Mesenchymal stem cell (in vitro differentiated cells and primary cell): ENCODE results near the gene VWA3A.
"Not testable (repeated sequence)": the region's sequence is repeated elsewhere in the genome, so short reads cannot be mapped to it uniquely, and the experiment has no call there.

ENCODE experiments used
- DNase-seq: peaks from one replicate; pipeline ENCODE4 v3.0.0-alpha.2; 2013
- H2AFZ ChIP-seq: one replicate; pipeline ENCODE4 v1.6.1; 2013; ENCODE audit warnings: low read depth, mild to moderate bottlenecking, control low read depth, inconsistent platforms, low read length, moderate library complexity
- H2AK5ac ChIP-seq: 2 replicates; pipeline ENCODE4 v1.6.1; 2013; ENCODE audit warnings: low read length, moderate library complexity, mild to moderate bottlenecking, inconsistent platforms; ENCODE audit not compliant: severe bottlenecking
- H2BK120ac ChIP-seq: one replicate; pipeline ENCODE4 v1.6.1; 2013; ENCODE audit warnings: low read depth, mild to moderate bottlenecking, inconsistent platforms, low read length, moderate library complexity
- H2BK12ac ChIP-seq, 2 experiments: one replicate each; pipeline ENCODE4 v1.6.1; 2013; ENCODE audit warnings: inconsistent platforms in 2 of 2, low read length in 2 of 2, mild to moderate bottlenecking in 2 of 2, moderate library complexity in 2 of 2, control low read depth in 1 of 2
- H2BK15ac ChIP-seq: one replicate; pipeline ENCODE4 v1.6.1; 2013; ENCODE audit warnings: mild to moderate bottlenecking, low read depth, inconsistent platforms; ENCODE audit not compliant: poor library complexity, severe bottlenecking
- H2BK5ac ChIP-seq: 2 replicates; pipeline ENCODE4 v1.6.1; 2013; ENCODE audit warnings: low read depth, mild to moderate bottlenecking, low read length, control low read depth, inconsistent platforms; ENCODE audit not compliant: poor library complexity, severe bottlenecking
- H3K14ac ChIP-seq, 2 experiments: one replicate each; pipeline ENCODE4 v1.6.1; 2013; ENCODE audit warnings: inconsistent platforms in 2 of 2, low read length in 2 of 2, control low read depth in 1 of 2, mild to moderate bottlenecking in 1 of 2, moderate library complexity in 1 of 2
- H3K18ac ChIP-seq, 2 experiments: one replicate each; pipeline ENCODE4 v1.6.1; 2013; ENCODE audit warnings: inconsistent platforms in 2 of 2, low read length in 2 of 2, control low read depth in 1 of 2, low read depth in 1 of 2, mild to moderate bottlenecking in 1 of 2
- H3K23ac ChIP-seq, 2 experiments: one replicate each; pipeline ENCODE4 v1.6.1; 2013; ENCODE audit warnings: inconsistent platforms in 2 of 2, low read length in 2 of 2, mild to moderate bottlenecking in 2 of 2, moderate library complexity in 2 of 2, control low read depth in 1 of 2
- H3K27ac ChIP-seq: 2 replicates; pipeline ENCODE4 v1.5.1; 2013; ENCODE audit warnings: mild to moderate bottlenecking, moderate library complexity, low read length, control low read depth, inconsistent platforms; ENCODE audit not compliant: poor library complexity, severe bottlenecking
- H3K27me3 ChIP-seq, 2 experiments: 2 replicates each; pipeline versions ENCODE4 v1.6.1 to v1.7.0; 2013; ENCODE audit warnings: low read length in 2 of 2, mild to moderate bottlenecking in 2 of 2, moderate library complexity in 2 of 2, control low read depth in 1 of 2, inconsistent platforms in 1 of 2; ENCODE audit not compliant: control insufficient read depth in 1 of 2, insufficient read depth in 1 of 2
- H3K36me3 ChIP-seq, 2 experiments: 2 replicates each; pipeline versions ENCODE4 v1.6.1 to v1.7.0; 2013; ENCODE audit warnings: low read length in 2 of 2, control low read depth in 1 of 2, inconsistent platforms in 1 of 2, low read depth in 1 of 2, mild to moderate bottlenecking in 1 of 2; ENCODE audit not compliant: insufficient read depth in 2 of 2, control insufficient read depth in 1 of 2
- H3K4ac ChIP-seq, 2 experiments: one replicate each; pipeline ENCODE4 v1.6.1; 2013; ENCODE audit warnings: inconsistent platforms in 2 of 2, low read length in 2 of 2, mild to moderate bottlenecking in 2 of 2, moderate library complexity in 2 of 2, control low read depth in 1 of 2, low read depth in 1 of 2
- H3K4me1 ChIP-seq: 2 replicates; pipeline ENCODE4 v1.6.1; 2013; ENCODE audit warnings: low read depth, low read length, control low read depth; ENCODE audit not compliant: control insufficient read depth, insufficient read depth
- H3K4me2 ChIP-seq: 2 replicates; pipeline ENCODE4 v1.6.1; 2013; ENCODE audit warnings: low read length, mild to moderate bottlenecking, inconsistent platforms; ENCODE audit not compliant: poor library complexity, severe bottlenecking
- H3K4me3 ChIP-seq, 2 experiments: 2 replicates each; pipeline versions ENCODE4 v1.5.1 to v1.7.0; 2013; ENCODE audit warnings: low read length in 2 of 2, mild to moderate bottlenecking in 2 of 2, control low read depth in 1 of 2, low read depth in 1 of 2; ENCODE audit not compliant: insufficient read depth in 1 of 2
- H3K79me1 ChIP-seq: replicated peaks from 2 replicates; pipeline ENCODE4 v1.6.1; 2013; ENCODE audit warnings: mild to moderate bottlenecking, control low read depth, low read length, inconsistent platforms; ENCODE audit not compliant: poor library complexity, severe bottlenecking
- H3K9ac ChIP-seq: 2 replicates; pipeline ENCODE4 v1.7.0; 2013; ENCODE audit warnings: mild to moderate bottlenecking, low read length, moderate library complexity
- H3K9me3 ChIP-seq: 2 replicates; pipeline ENCODE4 v1.7.0; 2013; ENCODE audit warnings: mild to moderate bottlenecking, low read length; ENCODE audit not compliant: control insufficient read depth
- H4K8ac ChIP-seq: one replicate; pipeline ENCODE4 v1.6.1; 2013; ENCODE audit warnings: inconsistent platforms, mild to moderate bottlenecking, low read length, moderate library complexity
- H4K91ac ChIP-seq: one replicate; pipeline ENCODE4 v1.6.1; 2013; ENCODE audit warnings: mild to moderate bottlenecking, low read length, inconsistent platforms
- WGBS: methylation state at CpG from one replicate; pipeline ENCODE4 v1.1.7; 2013; ENCODE audit warnings: mixed read lengths; 5-methylcytosine and 5-hydroxymethylcytosine counted together

VWA3A gene

GRCh38 chr16:22153078-22153477 lies 60.7 kb downstream of the VWA3A start:
- not testable (repeated sequence) for H4K8ac ChIP-seq, H2AFZ ChIP-seq, H2AK5ac ChIP-seq

GRCh38 chr16:22161401-22161800 lies 69.1 kb downstream of the VWA3A start:
- H3K18ac ChIP-seq: no peak overlapping the region
- no peak overlapping the region for H2BK15ac ChIP-seq
- no peaks in the 10 kb centered on the region for H3K36me3 ChIP-seq
- no peaks in the 10 kb centered on the region for H3K79me1 ChIP-seq
- peaks cover 47 to 52% of the 10 kb centered on the region in 2 experiments for H3K27me3 ChIP-seq
- no peak overlapping the region for H2BK120ac ChIP-seq
- H3K27ac ChIP-seq: no peak overlapping the region
- H3K4ac ChIP-seq: no peak overlapping the region
- no peak overlapping the region for H3K4me2 ChIP-seq
- H2BK5ac ChIP-seq: no peak overlapping the region
- no peak overlapping the region for H3K23ac ChIP-seq
- H3K4me3 ChIP-seq: no peak overlapping the region
- H2BK12ac ChIP-seq: no peak overlapping the region
- no peak overlapping the region for H2AK5ac ChIP-seq
- peaks cover 7% of the 10 kb centered on the region for H3K9me3 ChIP-seq
- H3K9ac ChIP-seq: no peak overlapping the region
- DNase-seq: no peak
- H3K4me1 ChIP-seq: peaks cover 4% of the 10 kb centered on the region
- H2AFZ ChIP-seq: no peak overlapping the region
- no peak overlapping the region for H4K91ac ChIP-seq
- H4K8ac ChIP-seq: no peak overlapping the region
- no peak overlapping the region for H3K14ac ChIP-seq

More at GRCh38 chr16:22153078-22153477, 60.7 kb downstream of the VWA3A start:
- not testable (repeated sequence) for H2BK120ac ChIP-seq, H3K14ac ChIP-seq, H3K4me1 ChIP-seq, H3K4me3 ChIP-seq, H4K91ac ChIP-seq, H2BK5ac ChIP-seq, H2BK12ac ChIP-seq, H3K23ac ChIP-seq, H3K9ac ChIP-seq, H2BK15ac ChIP-seq, H3K18ac ChIP-seq, H3K4ac ChIP-seq, H3K36me3 ChIP-seq, H3K4me2 ChIP-seq, H3K79me1 ChIP-seq, H3K27ac ChIP-seq, H3K9me3 ChIP-seq
- H3K27me3 ChIP-seq: peaks cover 2 to 41% of the 10 kb centered on the region in 2 experiments
- DNase-seq: peak; percentile 16
- 74% methylated on average over 5 of the region's 7 CpGs for WGBS

GRCh38 chr16:22161999-22162655 lies 69.8 kb downstream of the VWA3A start, which contains the start of gene SDR42E2:
Gene SDR42E2, plus strand, starts transcription at chr16:22162506. Its CDS starts 3,077 bp downstream, at chr16:22165583.
- no peak within 1 kb of the TSS for H3K18ac ChIP-seq
- no peak within 1 kb of the TSS for H4K8ac ChIP-seq
- H3K9ac ChIP-seq: no peak within 1 kb of the TSS
- no peak within 1 kb of the TSS for H3K23ac ChIP-seq
- peaks cover 11% of the 10 kb centered on the region for H3K9me3 ChIP-seq
- no peak within 1 kb of the TSS for H3K4me3 ChIP-seq
- no peak within 1 kb of the TSS for H2BK15ac ChIP-seq
- H2AFZ ChIP-seq: no peak within 1 kb of the TSS
- H4K91ac ChIP-seq: no peak within 1 kb of the TSS
- H3K79me1 ChIP-seq: no peaks in the 10 kb centered on the region
- no peak within 1 kb of the TSS for H2AK5ac ChIP-seq
- no peak within 1 kb of the TSS for H3K14ac ChIP-seq
- H3K4ac ChIP-seq: no peak within 1 kb of the TSS
- H3K4me1 ChIP-seq: peaks cover 4% of the 10 kb centered on the region
- DNase-seq: no peak
- H3K27me3 ChIP-seq: peaks cover 47 to 52% of the 10 kb centered on the region in 2 experiments
- no peak within 1 kb of the TSS for H2BK120ac ChIP-seq
- no peaks in the 10 kb centered on the region for H3K36me3 ChIP-seq
- no peak within 1 kb of the TSS for H3K4me2 ChIP-seq
- no peak within 1 kb of the TSS for H2BK12ac ChIP-seq
- WGBS: 3% methylated on average over 24 of the region's 40 CpGs
- H3K27ac ChIP-seq: no peak within 1 kb of the TSS
- H2BK5ac ChIP-seq: no peak within 1 kb of the TSS

- H4K8ac ChIP-seq: no peak overlapping the region
Observed at GRCh38 chr16:22162656-22163009, 70.3 kb downstream of the VWA3A start.

More at GRCh38 chr16:22162656-22163009, 70.3 kb downstream of the VWA3A start:
- H2BK5ac ChIP-seq: no peak overlapping the region
- H3K36me3 ChIP-seq: no peaks in the 10 kb centered on the region
- no peak overlapping the region for H4K91ac ChIP-seq
- H3K27ac ChIP-seq: no peak overlapping the region
- no peak overlapping the region for H3K9ac ChIP-seq
- H3K4ac ChIP-seq: no peak overlapping the region
- WGBS: 30% methylated on average over 14 of the region's 14 CpGs
- H3K79me1 ChIP-seq: no peaks in the 10 kb centered on the region
- no peak overlapping the region for H3K23ac ChIP-seq
- H2AK5ac ChIP-seq: no peak overlapping the region
- H3K14ac ChIP-seq: no peak overlapping the region
- no peak overlapping the region for H2BK12ac ChIP-seq
- H3K4me3 ChIP-seq: no peak overlapping the region
- H3K4me2 ChIP-seq: no peak overlapping the region
- peaks cover 11% of the 10 kb centered on the region for H3K9me3 ChIP-seq
- H3K18ac ChIP-seq: no peak overlapping the region
- H3K4me1 ChIP-seq: peaks cover 4% of the 10 kb centered on the region
- no peak overlapping the region for H2BK15ac ChIP-seq
- H3K27me3 ChIP-seq: peaks cover 47 to 51% of the 10 kb centered on the region in 2 experiments
- no peak overlapping the region for H2BK120ac ChIP-seq
- H2AFZ ChIP-seq: no peak overlapping the region
- no peak for DNase-seq
